NCI-H2107 treated with DMSO at 0.1 percent for 48 hours (cell line): ENCODE results near the gene SNX9.
"Not testable (repeated sequence)": the region's sequence is repeated elsewhere in the genome, so short reads cannot be mapped to it uniquely, and the experiment has no call there.

Experiments used
- DNase-seq: peaks from one replicate; lab custom pipeline; 2025; ENCODE audit not compliant: unreplicated experiment; lab: John Stamatoyannopoulos, UW

The SNX9 gene

GRCh38 chr6:157950899-157951298 lies 127.9 kb downstream of the SNX9 start:
- not testable (repeated sequence) for DNase-seq

GRCh38 chr6:157951828-157952227 lies 128.8 kb downstream of the SNX9 start:
- no peak for DNase-seq

GRCh38 chr6:157952861-157953351 lies 129.9 kb downstream of the SNX9 start:
- no peak for DNase-seq

- DNase-seq = no peak
Measured at GRCh38 chr6:157953580-157954091, 130.6 kb downstream of the SNX9 start.

GRCh38 chr6:157954150-157955117 lies 131.4 kb downstream of the SNX9 start:
- peak; percentile 10 for DNase-seq

DNA sequence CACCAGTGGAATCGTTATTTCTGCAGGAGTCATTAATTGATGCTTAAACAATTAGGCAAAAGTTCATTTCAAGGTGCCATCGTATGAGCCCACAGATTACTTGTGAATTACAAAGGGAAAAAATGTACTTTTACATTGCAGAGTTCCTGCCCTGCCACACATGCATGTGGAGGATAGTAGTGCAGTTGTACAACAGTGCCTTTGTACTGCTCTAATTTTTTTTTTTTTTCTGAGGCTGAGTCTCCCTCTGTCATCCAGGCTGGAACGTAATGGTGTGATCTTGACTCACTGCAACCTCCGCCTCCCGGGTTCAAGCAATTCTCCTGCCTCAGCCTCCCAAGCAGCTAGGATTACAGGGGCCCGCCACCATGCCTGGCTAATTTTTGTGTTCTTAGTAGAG lies 132.6 kb downstream of the SNX9 start:
- DNase-seq = no peak

GRCh38 chr6:157956171-157956730 lies 133.2 kb downstream of the SNX9 start:
- DNase-seq = no peak

- no peak for DNase-seq
Measured at GRCh38 chr6:157959451-157960227, 136.6 kb downstream of the SNX9 start.

DNA sequence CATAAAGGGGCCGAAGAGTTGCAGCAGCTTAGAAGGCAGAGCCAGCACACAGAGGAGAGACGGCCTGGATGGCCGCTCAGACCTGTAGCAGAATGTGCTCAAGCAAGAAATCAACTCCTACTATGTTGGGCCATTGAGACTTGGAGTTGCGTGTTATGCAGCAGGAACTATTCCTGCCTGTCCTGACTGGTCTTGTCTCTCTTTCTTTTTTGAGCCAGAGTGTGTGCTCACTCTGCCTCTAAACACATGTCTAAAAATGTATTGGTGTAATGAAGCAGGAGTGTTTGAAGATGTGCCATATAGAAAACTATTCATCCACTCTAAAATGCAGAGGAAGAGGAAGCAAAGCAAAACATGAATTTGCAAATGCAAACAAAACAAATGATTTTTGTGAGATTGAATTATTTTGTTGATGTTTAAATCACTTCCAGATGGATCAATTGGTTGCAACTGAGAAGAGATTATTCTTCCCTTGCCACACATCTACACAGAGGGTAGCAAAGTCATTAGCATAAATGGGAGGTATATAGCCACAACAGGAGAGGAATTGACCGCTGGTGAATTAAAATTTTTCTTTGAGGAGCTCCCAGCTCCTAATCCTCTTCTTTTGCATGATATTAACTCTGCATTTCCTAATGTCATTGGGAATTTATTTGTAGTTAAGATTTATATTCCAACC lies 138.2 kb downstream of the SNX9 start:
- DNase-seq = no peak

DNA sequence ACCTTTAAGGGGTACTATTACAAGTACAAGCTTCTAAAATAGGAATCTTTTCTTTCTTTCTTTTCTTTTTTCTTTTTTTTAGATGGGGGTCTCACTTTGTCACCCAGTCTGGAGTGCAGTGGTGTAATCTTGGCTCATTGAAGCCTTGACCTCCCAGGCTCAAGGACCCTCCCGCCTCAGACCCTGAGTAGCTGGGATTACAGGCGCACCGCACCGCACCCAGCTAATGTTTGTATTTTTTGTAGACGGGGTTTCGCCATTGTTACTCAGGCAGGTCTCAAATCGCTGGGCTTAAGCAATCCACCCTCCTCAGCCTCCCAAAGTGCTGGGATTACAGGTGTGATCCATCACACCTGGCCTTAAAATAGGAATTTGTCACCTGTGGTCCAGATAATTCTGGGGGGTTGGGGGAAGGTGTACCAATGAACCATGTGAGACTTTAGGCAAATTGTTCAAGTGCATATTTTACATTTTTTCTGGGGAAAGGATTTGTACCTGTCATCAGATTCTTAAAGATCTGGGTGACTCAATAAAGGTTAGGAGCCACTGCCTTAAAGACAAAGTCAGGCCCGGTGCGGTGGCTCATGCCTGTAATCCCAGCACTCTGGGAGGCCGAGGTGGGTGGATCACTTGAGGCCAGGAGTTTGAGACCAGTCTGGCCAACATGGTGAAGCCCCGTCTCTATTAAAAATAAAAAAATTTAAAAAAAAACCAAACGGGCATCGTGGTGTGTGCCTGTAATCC lies 139.0 kb downstream of the SNX9 start:
- DNase-seq = no peak

- DNase-seq = no peak
Measured at GRCh38 chr6:157962601-157963302, 139.7 kb downstream of the SNX9 start.

DNA sequence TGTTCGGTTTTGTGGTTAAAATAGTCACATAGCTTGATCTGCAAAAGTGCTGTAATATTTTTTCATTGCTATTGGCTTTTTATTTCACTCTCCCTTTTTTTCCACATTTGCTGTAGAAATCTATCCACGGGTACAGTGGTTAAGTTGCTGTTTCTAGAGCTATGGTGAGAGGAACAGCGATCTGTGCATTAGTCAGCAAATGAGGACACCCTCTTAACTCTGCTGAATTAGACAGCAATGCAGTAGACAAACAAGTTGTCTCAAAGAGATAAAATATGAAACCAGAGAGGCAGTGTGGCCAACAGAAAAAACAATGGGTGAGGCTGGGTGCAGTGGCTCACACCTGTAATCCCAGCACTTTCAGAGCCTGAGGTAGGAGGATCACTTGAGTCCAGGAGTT lies 141.1 kb downstream of the SNX9 start:
- DNase-seq = peak; percentile 23

DNA sequence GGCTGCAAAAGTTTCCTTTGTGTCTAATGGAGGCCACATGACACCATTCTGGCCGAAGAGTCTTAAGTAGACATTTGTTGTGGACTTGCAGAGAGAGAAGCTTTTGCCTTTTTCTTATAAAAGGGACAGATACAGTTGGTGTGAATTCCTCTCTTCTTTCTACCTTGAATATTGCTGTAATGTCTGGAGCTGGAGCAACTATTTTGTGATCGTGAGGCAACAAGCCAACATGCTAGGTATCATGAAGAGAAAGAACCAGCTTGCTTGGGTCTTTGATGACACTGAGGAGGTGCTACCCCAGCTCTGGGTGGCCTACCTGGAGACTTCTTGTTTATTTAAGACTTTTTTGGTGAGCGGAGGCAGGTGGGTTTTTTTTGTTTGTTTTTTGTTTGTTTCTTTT lies 142.3 kb downstream of the SNX9 start:
- no peak for DNase-seq

DNA sequence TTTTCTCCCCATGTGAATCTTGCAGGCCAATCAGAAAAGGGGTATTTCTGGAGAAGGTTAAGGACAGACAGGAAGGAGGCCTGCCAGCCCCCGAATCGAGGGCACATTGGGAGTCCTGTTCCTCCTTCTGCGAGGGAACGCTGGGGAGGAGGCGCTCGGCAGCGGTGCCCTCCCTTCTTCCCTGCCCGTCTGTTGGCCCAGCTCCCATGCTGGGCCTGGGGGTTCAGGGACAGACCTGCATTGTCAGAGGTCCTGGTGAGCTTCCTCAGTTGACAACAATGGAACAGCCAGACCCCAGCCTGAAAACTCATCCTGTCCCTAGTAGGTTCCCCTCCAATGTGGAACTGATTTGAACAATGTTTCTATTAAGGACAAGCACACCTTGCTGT lies 143.5 kb downstream of the SNX9 start:
- DNase-seq = no peak

DNA sequence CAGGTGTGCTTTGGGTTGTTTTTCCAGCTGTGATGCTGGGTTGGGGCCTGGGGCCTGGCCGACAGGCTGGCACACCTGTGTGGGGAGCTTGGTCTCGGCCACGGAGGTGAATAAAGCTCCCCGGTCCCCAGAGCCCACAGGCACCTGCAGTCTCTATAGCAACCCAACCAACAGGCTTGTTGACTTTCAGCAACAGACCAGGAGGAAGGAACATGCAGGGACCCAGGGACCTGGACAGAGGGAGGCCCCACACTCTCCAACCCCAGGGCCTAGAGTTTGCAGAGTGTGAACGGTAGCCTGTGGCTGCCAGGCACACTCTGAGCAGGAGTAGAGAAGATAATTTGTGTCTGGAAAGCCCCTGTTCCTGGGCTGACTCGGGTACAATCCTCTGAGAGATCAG lies 144.0 kb downstream of the SNX9 start:
- DNase-seq = peak; percentile 40

- DNase-seq = no peak
Measured at GRCh38 chr6:157967486-157967885, 144.4 kb downstream of the SNX9 start.

GRCh38 chr6:157972177-157972576 lies 149.1 kb downstream of the SNX9 start:
- DNase-seq = not testable (repeated sequence)

DNA sequence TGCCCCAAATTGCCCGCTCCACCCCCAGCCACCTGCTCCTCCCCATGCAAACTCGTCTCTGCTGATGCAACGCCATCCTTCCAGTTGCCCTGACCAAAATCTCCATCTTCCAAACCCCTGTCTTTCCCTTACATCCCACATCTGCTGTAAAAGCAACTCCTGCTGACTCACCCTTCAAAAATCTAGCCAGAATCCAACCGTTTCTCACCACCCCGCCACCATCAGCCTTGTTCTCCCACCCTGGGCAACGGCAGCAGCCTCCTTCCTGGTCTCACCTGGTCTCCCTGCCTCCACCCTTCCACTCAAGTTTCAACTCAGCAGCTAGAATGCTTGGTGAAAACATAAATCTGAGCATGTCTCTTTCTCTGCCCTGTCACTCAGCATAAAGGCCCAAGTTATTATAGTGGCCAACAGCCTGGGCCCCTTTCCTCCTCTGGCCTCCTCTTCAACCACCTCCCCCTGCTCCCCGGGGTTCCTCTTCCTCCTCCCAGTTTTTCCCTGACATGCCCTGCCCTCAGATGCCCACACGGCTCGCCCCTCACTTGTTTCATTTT lies 151.4 kb downstream of the SNX9 start:
- DNase-seq = no peak

GRCh38 chr6:157974967-157975366 lies 151.9 kb downstream of the SNX9 start:
- DNase-seq = no peak
